ENCODE results near the gene GRIP2.

The GRIP2 gene

DNA sequence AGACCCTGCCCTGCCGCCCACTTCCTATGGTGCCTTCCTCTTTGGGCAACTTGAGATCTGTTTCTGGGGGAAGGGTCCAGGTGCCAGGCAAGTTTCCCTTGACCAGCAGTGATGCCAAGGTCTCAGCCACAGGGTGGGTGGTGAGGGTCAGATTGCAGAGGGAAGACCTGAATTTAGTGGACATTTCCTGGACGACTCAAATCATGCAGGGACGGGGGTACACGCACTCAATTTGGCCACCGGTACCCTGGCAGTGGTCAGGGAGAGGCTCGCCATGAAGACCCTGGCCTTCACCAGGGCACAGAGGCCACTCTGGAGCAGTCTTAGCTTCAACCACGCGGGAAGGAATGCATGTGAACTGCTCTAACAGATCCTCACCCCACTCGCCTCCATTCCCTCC, 1.5 kb upstream of the GRIP2 start:
- in situ Hi-C loops (cut with MboI; ENCODE audit: low sequenced_read_pairs) = no loop called here

DNA sequence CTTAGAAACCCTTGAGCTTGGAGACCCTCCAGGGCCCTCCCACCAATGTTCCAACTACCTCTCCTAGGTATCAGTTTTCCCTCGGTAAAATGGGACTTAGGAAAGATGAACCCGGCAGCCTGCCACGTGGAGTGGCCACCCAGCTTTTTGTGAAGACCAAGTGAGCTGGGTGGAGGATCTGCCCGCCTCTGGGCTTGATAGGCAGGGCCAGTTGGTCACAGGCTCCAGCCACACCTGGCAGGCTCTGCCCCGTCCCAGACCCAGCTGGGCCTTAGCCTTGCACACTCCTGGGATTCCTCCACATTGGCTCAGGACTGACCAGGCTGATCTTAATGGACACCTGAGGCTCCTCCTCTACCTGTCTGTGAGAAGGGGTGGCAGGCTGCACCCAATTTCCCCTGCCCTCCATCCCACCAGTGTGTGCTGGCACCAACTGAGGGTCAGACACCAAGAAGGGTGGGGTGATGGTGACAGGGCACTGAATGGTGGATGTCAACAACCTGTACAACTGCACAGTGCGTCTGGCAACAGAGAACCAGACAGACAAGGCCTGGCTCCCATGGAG, 761 bp upstream of the GRIP2 start:
- in situ Hi-C loops (cut with MboI; ENCODE audit: low sequenced_read_pairs) = no loop called here

DNA sequence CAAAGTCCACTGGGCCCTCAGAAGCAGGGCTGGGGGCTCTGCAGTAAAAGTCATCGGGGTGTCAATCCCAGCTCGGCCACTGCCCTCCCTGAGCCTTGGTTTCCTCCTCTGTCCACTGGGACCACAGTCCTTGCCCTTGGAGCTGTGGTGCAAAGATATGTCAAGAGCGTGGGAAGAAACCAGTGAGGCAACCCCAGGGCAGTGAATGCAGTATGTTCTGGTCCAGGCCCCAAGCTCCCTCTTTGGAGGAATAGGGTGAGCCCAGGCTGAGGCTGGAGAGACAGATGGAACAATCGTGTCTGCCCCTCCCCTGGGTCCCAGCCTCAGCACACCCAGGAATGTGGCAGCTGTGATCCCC, 779 bp downstream of the GRIP2 start:
- in situ Hi-C loops (cut with MboI; ENCODE audit: low sequenced_read_pairs) = no loop called here

DNA sequence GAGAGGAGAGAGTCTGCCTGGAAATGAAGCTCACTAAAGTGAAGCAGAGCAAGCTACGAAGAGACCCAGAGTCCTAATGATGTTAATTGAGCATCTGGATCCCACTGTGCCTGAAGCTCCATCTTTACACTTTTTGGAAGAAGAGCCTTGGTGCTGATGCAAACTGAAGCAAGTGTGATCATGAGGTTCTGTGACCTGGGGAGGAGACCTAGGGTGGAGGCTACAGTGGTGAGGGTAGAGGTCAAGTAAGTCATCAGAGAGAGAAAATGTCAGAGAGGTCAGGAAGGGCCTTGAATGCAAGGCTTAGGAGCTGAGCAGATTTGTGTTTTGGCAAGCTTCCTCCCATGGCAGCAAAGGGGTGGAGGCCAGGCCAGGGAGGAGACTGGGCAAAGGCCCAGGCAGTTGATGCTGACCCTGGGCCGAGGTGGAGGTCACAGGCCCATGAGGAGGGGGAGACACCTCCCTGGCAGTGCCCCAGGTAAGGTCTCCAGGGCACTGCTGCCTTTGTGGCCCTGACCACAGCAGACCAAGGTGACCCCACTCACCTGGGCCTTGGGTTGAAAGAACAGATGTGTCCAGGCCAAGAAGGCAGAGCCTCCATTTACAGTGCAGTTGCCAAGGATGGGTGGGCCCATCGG, 1.6 kb downstream of the GRIP2 start:
- in situ Hi-C loops (cut with MboI; ENCODE audit: low sequenced_read_pairs) = no loop called here

DNA sequence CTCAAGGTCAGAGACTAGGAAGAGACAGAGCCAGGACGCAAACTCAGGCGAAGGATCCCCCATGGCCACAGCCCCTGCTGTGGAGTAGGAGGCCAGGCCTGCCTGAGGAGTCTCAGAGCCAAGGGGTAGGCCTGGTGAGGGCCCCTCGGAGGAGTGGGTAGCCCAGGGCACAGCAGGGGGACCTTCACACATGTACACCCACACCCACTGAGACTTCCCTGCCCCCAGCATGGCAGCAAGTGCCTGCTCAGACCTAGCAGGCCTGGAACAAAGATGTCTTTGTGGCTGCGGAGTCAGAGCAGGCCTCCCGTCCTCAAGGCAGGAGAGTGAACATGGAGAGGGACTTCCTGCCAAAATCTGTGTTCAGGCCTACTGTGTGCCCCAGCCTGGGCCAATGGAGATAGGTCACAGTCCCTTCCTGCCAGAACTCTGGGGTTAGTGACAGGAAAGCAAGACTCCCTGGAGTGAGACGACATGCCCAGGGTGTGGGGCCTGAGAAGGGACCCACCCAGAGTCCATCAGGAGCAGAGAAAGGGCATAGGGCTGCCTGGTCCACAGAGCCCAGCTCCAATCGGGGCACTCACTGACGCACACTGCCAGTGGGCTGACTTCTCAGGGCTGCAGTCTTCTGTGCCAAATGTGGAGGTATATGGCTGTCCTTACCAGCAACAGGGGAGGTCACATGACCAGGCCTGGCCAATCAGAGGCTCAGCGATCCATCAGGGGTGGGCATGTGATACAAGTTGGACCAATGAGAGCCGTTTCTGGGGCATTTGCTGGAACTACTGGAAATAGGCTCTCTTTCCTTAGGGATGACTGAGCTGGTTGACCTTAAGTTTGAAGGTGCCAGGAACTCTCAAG, 2.3 kb downstream of the GRIP2 start:
- in situ Hi-C loops (cut with MboI; ENCODE audit: low sequenced_read_pairs) = no loop called here

DNA sequence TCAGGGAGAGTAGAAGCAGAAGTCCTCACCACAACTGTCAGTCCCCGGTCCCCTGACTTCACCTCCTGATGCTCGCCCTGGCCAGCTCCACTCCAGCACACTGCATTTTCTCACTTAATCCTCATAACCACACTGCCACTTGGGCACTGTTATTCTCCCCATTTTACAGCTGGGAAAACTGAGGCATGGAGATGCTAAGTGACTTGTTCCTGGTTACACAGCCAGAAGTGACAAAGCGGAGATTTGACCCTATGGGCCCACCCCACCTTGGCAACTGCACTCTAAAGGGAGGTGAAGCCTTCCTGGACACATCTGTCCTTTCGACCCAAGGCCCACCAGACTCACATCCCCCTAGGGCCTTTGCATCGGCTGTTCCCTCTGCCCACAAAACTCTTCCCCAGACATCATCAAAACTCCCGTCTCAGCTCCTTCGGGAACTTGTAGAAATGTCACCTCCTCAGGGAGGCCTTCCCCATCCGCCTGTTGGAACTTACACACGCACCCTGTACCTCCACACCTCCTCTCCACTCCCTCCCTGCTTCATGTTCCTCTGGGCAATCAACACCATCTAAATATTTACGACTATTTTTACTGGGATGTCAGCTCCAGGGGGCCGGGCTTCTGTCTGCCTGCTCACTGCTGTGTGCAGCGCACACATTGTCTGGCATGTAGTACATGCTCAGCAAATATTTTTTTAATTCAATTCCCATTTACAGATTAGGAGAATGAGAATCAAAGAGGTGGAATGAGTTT, 3.1 kb downstream of the GRIP2 start:
- in situ Hi-C loops (cut with MboI; ENCODE audit: low sequenced_read_pairs) = no loop called here

DNA sequence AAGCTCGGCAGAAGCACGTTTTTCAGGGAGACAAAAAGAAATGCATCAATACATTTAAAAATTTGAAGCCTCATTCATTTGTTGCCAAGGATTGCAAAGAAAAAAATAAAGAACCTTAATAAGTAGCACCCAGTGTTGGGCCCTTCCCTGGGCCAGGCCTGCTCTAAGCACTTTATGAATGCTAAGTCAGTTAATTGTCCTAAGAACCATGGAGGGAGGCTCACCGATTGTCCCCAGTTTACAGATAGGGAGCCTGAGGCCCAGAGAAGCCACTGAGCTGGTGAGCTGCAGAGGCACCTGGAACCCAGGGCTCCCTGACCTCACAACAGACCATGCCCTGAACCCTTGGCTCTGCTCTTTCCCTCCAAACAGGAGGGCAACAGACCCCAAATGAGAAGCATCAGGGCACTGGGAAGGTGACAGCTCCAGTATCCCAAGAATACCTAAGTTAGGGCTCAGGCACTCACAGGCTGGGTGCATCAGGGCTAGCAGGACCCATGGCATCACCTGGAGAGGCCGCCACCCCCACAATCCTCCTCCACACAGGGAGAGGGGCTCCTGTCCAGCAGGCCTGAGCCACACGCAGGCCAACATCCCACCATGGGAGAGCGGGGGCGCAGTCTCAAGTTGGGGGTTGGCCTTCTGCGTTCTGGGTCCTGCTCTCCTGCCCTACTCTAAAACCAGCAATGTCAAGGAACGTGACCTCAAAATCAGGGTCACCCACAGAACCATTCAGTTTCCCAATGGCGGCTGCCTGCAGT, 3.9 kb downstream of the GRIP2 start:
- in situ Hi-C loops (cut with MboI; ENCODE audit: low sequenced_read_pairs) = no loop called here

DNA sequence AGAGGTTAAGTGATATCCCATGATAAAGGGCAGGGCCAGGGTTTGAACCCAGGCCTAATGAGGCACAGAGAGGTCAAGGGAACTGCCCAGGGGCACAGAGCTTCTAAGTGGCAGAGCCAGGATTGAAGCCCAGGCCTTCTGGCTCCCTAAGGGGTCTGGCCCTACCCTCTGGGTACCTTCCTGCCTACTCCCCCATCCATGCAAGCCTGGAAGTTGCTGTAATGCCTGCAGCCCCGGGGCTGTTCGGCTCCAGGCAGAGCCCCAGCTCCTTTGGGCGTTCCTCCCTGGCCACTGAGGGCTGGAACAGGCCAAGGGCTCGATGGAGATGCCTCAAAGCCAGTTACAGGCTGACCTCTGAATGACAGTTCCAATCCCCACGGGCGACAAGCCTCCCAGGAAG, 4.5 kb downstream of the GRIP2 start:
- in situ Hi-C loops (cut with MboI; ENCODE audit: low sequenced_read_pairs) = no loop called here

DNA sequence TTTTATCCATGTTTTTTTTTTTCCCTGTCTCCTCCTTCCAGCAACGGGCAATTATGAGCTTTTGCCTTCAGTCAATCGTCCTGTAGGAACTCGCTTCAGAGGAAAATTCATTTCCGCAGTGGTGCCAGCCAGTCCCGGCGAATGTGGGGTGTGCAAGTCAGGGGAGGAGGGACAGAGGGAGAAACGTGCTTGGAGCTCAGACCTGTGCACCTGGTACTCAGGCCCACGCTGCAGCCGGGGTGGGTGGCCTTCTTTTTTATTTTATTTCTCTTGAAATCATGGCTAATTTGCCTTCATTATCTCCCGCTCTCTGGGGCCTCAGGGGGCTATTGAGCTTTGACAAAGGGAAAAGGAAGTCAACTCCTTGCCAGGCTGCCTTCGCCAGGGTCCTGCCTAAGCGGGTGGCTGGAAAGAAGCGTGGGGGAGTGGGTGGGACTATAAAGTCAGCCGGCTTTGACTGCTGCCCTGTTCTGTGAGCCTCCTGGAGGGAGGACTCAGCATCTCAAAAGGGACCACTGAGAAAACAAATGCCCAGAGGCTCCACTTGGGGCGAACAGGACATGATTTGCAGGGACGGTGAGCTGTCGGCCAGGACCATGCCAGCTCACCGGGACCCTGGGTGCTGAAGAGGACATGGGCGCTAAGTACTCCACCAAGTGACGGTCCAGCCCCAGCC, 5.5 kb downstream of the GRIP2 start:
- in situ Hi-C loops (cut with MboI; ENCODE audit: low sequenced_read_pairs) = no loop called here

DNA sequence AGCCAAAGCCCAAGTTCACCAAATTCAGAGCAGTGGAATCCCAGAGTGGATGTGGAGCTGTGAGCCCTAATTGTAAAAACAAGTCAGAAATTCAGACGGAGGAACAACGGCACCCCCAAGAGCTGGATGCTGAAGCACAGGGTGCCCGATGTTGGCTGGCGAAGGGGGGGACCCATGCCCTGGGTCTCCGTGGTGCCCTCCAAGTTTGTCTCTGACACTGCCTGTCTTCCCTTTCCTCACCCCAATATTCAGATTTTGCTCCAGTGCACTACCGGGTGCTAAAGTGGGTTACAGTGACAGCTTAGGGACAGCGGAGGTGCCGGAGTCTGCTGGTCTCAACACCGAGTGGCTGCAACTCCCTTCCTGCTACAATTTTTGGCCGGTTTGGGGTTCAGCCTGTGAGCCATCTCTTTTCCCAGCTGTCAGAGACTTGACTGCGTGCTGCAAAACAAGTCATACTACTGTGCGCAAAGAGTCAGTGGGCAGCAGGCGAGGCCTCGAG, 6.6 kb downstream of the GRIP2 start:
- in situ Hi-C loops (cut with MboI; ENCODE audit: low sequenced_read_pairs) = no loop called here

DNA sequence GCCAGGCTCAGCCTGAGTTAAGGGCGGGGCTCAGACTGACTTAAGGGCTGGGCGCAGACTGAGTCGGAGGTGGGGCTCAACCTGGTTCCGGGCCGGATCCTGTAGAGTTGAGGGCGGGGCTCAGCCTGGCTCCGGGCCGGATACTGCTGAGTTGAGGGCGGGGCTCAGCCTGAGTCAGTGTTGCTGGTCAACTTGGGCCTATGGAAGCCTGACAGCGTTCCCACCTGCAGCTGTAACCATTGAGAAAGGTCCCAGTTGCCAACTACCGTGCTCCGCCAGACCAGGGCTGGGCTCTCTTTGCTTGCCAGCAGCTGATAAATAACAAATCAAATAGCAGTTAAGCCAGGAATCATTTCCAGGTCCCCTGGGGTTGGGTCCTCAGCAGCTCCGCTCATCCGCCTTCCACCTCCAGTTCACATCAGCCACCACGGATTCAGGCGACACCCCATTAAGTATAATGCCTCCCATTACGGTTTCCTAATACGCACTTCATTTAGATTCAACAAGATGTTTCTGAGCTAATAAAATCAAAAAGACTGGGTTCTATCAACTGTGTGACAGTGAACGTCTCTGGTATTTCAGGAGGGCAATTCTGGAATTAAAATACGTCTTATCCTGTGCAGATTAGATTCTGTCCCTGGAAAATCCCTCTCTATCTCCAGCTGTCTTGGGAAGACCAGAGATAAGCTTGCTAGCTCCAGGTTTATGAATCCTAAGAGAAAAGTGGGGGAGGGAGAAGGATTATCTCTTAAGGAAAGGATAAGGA, 7.3 kb downstream of the GRIP2 start:
- in situ Hi-C loops (cut with MboI; ENCODE audit: low sequenced_read_pairs) = no loop called here

DNA sequence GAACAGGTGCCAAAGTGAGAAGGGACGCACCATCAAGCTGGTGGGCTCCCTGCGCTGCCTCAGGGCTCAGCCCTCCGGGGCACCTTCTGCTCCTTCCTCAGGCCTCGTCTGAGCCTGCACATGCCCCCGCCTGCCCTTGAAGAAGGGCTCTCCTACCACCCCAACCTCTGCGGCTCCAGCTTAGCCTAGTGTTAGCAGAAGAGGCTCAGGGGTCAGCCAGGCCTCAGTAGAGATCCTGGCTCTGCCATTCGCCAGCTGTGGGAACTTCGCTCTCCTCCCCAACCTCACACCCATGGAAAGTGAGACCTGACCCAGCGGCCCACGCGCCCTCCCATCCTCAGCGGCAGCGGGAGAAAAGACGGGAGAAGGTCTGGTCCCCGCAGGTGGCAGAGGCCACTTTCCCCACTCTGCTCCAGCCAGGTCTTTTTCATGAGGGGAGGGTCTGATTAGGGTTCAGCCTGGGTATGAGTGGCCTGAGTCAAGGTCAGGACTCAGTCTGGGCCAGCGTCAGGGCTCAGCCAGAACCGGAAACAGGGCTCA, 8.2 kb downstream of the GRIP2 start:
- in situ Hi-C loops (cut with MboI; ENCODE audit: low sequenced_read_pairs) = no loop called here

DNA sequence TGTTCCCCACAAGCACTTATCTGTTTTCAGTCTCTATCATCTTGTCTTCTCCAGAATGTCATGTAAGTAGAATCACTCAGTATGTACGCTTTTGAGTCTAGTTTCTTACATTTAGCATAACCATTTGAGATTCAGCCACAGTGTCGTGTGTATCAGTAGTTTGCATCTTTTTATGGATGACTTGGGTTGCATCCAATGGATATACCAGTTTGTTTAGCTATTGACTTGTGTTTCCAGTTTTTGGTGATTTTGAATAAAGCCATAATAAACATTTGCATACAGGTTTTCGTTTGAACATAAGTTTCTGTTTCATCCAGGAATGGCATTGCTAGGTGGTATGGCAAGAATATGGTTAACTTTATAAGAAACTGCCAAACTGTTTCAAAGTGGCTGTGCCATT, 12.1 kb downstream of the GRIP2 start:
- in situ Hi-C loops (cut with MboI; ENCODE audit: low sequenced_read_pairs) = no loop called here

DNA sequence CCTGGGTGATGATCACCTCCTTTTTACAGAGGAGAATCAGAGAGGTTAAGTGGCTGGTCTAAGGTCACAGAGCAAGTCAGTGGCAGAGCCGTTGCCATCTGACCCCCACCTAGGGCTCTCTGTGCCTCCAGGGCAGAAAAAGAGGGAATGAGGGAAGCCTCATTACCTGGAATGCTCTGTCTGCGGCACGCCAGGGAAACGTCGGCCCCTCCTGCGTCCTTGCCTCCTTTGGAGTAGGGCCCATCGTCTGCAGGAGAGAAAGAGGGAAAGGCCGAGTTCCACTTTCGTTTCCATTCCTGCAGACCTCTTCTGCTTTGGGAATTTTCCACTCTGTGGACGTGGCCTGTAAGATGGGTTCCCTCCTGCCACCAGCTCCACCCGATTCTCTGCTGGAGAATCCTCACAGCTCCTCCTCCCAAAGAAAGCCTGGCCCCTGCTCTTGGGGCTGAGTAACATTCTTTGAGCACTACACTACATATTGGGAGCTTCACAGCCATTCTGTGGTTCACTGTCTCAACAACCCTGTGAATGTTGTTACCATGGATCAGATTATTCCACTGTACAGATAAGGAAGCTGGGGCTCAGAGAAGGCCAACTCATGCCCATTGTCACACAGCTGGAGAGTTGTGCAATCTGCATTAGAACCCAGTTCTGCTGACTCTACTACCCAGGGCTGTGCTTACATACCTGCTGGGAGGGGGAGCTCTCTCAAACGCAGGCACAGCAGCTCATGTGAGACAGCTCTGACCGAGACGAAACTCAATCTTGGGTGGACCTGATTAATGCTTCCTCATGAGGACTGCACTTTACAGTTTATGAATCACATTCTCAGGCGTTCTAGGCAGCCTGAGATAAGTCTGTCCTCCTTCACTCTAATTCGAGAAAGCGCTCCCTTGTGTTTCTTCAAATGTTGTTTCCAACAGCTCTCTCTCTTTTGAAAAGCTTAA, 14.2 kb downstream of the GRIP2 start:
- in situ Hi-C loops (cut with MboI; ENCODE audit: low sequenced_read_pairs) = no loop called here

DNA sequence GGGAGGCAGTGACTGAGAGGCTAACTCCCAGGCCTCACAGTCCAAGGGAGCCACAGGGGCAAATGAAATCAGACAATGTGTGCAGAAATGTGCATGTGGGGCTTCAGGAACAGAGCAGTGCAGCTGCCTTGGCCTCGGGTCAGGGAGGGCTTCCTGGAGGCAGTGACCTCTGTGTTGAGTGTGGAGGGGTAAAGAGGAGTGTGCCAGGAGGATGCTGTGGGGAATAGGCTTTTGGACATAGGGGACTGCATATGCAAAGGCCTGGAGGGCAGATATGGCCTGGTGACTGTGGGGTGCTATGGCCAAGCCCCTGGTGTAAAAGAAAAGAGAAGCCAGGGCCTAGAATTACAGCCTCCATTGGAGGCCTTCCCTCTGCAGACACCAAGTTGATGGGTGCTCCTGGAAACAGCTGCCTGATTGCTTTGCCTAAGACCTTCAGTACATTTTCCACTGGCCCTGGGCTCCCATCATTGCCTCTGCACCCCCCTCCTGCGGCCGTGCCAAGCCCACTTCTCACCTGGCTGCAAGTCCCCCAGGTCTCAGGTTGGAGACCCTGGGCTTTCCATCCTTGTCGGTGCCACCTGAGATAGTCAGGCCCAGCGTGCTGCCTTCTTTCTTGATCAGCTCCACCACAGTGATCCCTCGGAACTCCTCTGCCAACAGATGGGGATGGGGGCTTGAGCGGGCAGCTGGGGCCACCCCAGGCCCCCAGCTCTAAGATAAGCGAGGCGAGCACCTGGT, 15.1 kb downstream of the GRIP2 start:
- in situ Hi-C loops (cut with MboI; ENCODE audit: low sequenced_read_pairs) = no loop called here

DNA sequence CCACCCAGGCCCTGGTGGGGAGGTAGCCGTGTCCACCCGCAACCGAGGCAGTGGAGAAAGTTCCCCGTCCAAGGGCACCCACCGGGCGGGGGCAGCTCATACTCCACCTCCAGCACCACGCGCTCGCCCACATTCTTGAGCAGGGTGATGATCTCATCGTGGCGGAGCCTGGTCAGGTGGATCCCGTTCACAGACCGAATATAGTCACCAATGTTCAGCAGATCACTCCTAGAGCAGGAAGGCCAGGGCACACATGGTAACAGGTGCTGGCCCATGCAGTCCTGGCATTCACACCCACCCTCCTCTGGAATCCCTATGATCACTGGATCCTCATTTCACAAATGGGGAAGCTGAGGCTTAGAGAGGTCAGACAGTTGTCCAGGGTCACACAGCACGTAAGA, 15.8 kb downstream of the GRIP2 start:
- in situ Hi-C loops (cut with MboI; ENCODE audit: low sequenced_read_pairs) = no loop called here

DNA sequence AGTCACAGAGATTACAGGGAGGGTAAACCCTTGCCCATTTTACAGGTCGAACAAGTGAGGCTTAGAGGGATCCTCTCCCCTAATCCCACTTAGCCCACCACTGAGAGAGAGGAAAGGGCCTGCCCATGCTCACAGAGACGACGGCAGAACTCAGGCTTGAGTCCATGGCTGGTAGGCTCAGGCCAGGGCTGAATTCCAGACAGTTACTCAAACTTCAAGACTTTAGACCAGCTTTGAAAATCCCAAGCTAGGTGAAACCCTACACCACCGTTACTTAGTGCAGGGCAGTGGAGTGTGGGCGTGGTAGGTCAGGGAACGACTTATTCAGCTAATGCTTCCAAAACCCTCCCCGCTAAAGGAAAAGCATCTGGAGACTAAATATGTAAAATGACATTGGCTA, 16.4 kb downstream of the GRIP2 start:
- in situ Hi-C loops (cut with MboI; ENCODE audit: low sequenced_read_pairs) = no loop called here

All from hTERT RPE-1 (cell line).